Midbrain (tissue), 1 donor: ENCODE data around the gene ERVH48-1.
"Not testable (repeated sequence)": the region's sequence is repeated elsewhere in the genome, so short reads cannot be mapped to it uniquely, and the experiment has no call there.

Experiments used
- DNase-seq: peaks from one replicate; lab custom pipeline; 2025; lab: John Stamatoyannopoulos, UW

Gene ERVH48-1

GRCh38 chr21:42908484-42908883, 16.9 kb downstream of the ERVH48-1 start:
- DNase-seq, result not testable (repeated sequence)

GRCh38 chr21:42906233-42906632, 19.2 kb downstream of the ERVH48-1 start:
- DNase-seq, result no peak

DNA sequence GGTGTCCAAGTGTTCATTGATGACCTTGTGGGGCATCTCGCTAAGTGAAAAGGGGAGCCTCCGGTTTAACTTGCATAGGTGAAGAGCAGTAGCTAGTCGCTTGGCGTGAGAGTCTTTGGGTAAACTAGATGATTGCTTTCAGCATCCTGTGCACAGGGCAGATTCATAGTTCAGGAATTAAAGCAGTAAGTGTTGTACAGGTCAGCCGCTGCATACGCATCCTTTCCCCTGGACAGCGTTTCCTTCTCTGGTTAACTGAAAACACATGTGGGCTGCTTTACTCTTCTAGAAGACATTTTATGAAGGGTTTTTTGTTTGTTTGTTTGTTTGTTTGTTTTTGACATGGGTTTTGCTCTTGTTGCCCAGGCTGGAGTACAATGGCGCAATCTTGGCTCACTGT, 20.2 kb downstream of the ERVH48-1 start:
- no peak for DNase-seq

- DNase-seq, result no peak
Measured at GRCh38 chr21:42903817-42904216, 21.6 kb downstream of the ERVH48-1 start.

GRCh38 chr21:42900446-42900845, 25.0 kb downstream of the ERVH48-1 start:
- DNase-seq, result no peak

DNA sequence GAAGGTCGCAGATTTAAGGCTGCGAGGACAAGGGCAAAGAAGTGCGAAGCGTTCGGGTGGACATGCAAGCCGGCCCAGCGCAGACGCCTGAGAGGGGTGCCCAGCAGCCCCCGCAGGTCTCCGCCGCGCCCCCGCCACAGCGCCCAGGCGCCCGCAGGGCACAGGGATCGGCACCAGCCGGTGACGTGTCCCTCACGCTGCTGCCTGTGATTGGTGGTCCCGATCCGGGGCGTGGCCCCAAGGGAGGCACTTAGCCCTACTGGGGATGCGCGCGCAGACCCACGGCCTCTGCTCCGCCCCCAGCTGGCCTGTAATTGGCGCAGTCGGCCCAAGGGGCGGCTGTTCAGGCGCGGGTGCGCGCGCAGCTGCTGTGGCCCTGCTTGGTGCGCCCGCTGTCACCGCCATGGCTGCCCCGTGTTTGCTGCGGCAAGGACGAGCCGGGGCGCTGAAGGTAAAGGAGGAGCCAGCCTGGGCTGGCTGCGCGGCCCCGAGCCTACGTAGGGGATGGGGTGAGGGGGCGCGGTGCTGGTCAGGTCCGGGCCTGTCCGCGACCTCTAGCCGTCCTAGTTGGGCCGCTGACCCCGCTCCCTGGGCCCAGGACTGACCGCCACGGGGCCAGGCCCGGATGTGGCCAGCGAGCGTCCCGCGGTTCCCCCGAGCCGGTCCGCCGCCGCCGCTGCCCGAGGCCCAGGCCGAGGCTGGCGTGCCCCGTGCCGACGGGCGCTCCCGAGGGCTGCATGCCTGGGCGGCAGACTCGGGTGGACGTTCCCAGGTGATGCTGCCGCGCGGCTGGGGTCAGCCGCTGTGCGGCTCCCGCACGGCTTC, 32.3 kb downstream of the ERVH48-1 start, which contains the start of gene NDUFV3:
NDUFV3 (plus strand) TSS at position 379 of the 825 bp plus-strand sequence; CDS start at position 404, 25 bp downstream.
- peak; percentile 100 for DNase-seq

- peak; percentile 54 for DNase-seq
Measured at GRCh38 chr21:42892582-42892930, 32.9 kb downstream of the ERVH48-1 start.

GRCh38 chr21:42887326-42887725, 38.1 kb downstream of the ERVH48-1 start:
- DNase-seq, result no peak

- no peak for DNase-seq
Measured at GRCh38 chr21:42883921-42884320, 41.5 kb downstream of the ERVH48-1 start.

DNA sequence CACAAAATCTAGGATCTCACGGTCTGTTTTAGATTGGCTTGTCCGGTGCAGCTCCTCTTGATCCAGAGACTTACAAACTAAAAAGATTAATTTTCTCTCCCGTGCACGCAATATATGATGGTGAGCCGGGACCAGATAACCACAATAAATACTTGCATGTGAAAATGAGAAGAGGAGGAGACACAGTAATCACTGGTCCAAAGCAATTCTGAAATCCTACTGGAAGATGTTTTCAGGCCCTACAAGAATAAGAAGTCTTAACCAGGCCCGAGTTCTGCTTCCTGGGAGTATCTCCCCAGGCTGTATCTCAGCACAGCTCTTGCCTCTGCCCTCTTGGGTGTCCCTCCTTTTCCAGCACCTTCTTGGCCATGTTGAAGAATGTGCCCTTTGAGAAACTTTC, 45.1 kb downstream of the ERVH48-1 start:
- DNase-seq, result no peak

- DNase-seq, result peak; percentile 95
Measured at GRCh38 chr21:42878993-42879787, 46.2 kb downstream of the ERVH48-1 start, which contains the start of gene WDR4. TSS of gene WDR4 (minus strand) at chr21:42879539. CDS start at chr21:42879495, 44 bp downstream.

DNA sequence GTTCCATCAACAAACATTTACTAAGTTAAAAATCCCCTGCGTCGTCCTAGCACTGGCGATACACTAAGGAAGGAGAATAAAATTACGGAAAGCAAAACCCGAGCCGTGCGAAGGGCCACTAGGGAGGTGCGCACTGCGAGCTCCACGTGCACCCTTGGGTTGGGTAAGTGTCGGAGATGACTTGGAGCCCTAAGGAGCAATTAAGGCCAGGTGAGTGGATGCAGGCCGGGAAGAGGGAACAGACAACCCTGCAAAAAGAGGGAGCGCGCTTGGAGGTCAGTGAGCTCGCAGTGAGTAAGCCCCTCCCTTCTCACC, 46.8 kb downstream of the ERVH48-1 start:
- no peak for DNase-seq

- DNase-seq, result not testable (repeated sequence)
Measured at GRCh38 chr21:42875811-42876210, 49.6 kb downstream of the ERVH48-1 start.

- no peak for DNase-seq
Measured at GRCh38 chr21:42873096-42873495, 52.3 kb downstream of the ERVH48-1 start.

GRCh38 chr21:42868196-42868595, 57.2 kb downstream of the ERVH48-1 start:
- no peak for DNase-seq
